Mesenteric fat pad (tissue), 1 donor: Measurements from ENCODE around the gene LBX1. TPM values are rescaled to one million over a fixed set of nuclear protein-coding genes. Genes with fewer than 3 reads are reported as not detected.

Experiments used
- DNase-seq: peaks from one replicate; pipeline ENCODE4 v3.0.0-alpha.2; 2020; ENCODE audit warnings: low spot score
- long read RNA-seq: library from polyadenylated mRNA; unstranded; transcript quantifications from one replicate; pipeline ENCODE4 v2.0.0, GENCODE V29; 2020
- total RNA-seq: library from RNA; stranded (reverse); fragmentation: NEBNext Ultra II Directional; extraction: Animal tissue kit (Norgen Biotek cat#: 25700); gene quantifications from one replicate; pipeline ENCODE4 v1.2.1, GENCODE V29; 2021
- donor health status: DM: yes; HTN: yes; CAD: no.

LBX1 gene
- 0.10 TPM for total RNA-seq
- long read RNA-seq = 0 reads

GRCh38 chr10:101229266-101230182 lies at the start of gene LBX1:
TSS of gene LBX1 (minus strand) at chr10:101229463. CDS start at chr10:101228815, 648 bp downstream.
- DNase-seq = no peak

- DNase-seq = no peak
These were observed 44.5 kb upstream of the LBX1 start for GRCh38 chr10:101273741-101274140.

- DNase-seq = no peak
These were observed 44.1 kb upstream of the LBX1 start for GRCh38 chr10:101273330-101273729.

GRCh38 chr10:101272229-101272868 lies 43.1 kb upstream of the LBX1 start:
- DNase-seq = no peak

GRCh38 chr10:101270763-101271162 lies 41.5 kb upstream of the LBX1 start:
- DNase-seq = no peak

- DNase-seq = no peak
These were observed 38.5 kb upstream of the LBX1 start for GRCh38 chr10:101267776-101268175.

GRCh38 chr10:101267290-101267680 lies 38.0 kb upstream of the LBX1 start:
- no peak for DNase-seq

- DNase-seq = no peak
These were observed 37.4 kb upstream of the LBX1 start for GRCh38 chr10:101266381-101267289.

- DNase-seq = no peak
These were observed 34.0 kb upstream of the LBX1 start for GRCh38 chr10:101263150-101263752.

- no peak for DNase-seq
These were observed 32.9 kb upstream of the LBX1 start for GRCh38 chr10:101262147-101262546.

GRCh38 chr10:101261702-101262101 lies 32.4 kb upstream of the LBX1 start:
- no peak for DNase-seq

- no peak for DNase-seq
These were observed 31.7 kb upstream of the LBX1 start for GRCh38 chr10:101260764-101261481.

GRCh38 chr10:101258179-101258885 lies 29.1 kb upstream of the LBX1 start:
- no peak for DNase-seq

GRCh38 chr10:101257491-101257890 lies 28.2 kb upstream of the LBX1 start:
- no peak for DNase-seq

GRCh38 chr10:101257084-101257483 lies 27.8 kb upstream of the LBX1 start:
- no peak for DNase-seq

- no peak for DNase-seq
These were observed 27.1 kb upstream of the LBX1 start for GRCh38 chr10:101256387-101256786.

GRCh38 chr10:101250136-101250535 lies 20.9 kb upstream of the LBX1 start:
- DNase-seq = no peak

GRCh38 chr10:101249171-101249581 lies 19.9 kb upstream of the LBX1 start:
- no peak for DNase-seq

GRCh38 chr10:101246639-101247038 lies 17.4 kb upstream of the LBX1 start:
- DNase-seq = no peak
